SK-N-SH (cell line): ENCODE measurements around the gene FGF19.

ENCODE experiments used
- CTCF ChIP-seq: fragments of 200-600 bp; sonication (generic); IDR thresholded peaks from 2 replicates; pipeline ENCODE4 v1.6.1; 2017; ENCODE audit warnings: antibody characterized with exemption, mild to moderate bottlenecking, moderate library complexity
- FOXJ3 ChIP-seq: sonication (generic); formaldehyde crosslinking; IDR thresholded peaks from 2 replicates; pipeline ENCODE4 v1.5.1; 2020; ENCODE audit warnings: mild to moderate bottlenecking, missing genetic modification reagents
- NFIC ChIP-seq: IDR thresholded peaks from 2 replicates; pipeline ENCODE4 v1.4.0; 2012; ENCODE audit warnings: borderline replicate concordance
- POLR2AphosphoS5 ChIP-seq: IDR thresholded peaks from 2 replicates; pipeline ENCODE4 v1.6.1; 2012; ENCODE audit warnings: low read depth, low read length
- RFX5 ChIP-seq: IDR thresholded peaks from 2 replicates; pipeline ENCODE4 v1.6.1; 2012; ENCODE audit warnings: mild to moderate bottlenecking, improper control_type of control experiment, low read length
- TF ChIP-seq, protein P1 (sequence below): IDR thresholded peaks from 2 replicates; pipeline ENCODE4 v1.4.0; 2012; ENCODE audit warnings: low read depth

DNA sequence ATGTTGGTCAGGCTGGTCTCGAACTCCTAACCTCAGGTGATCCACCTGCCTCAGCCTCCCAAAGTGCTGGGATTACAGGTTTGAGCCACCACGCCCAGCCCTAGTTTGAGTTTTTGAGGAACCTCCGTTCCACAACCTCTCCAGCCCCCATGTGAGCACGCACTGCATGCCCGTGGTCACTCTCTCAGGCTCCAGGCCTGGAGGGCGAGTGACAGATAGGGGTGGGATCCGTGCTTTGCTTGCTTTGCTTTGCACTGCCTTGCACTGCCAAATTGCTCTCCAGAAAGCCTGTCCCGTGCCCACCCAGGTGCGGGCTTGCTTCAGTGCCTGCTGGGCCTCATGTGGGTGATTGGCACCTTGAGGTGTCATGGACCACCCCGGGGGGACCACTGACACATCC, 41.4 kb upstream of the FGF19 start:
- TF ChIP-seq CTCF: no peak
- TF ChIP-seq RFX5: no peak
- TF ChIP-seq POLR2AphosphoS5: no peak
- TF ChIP-seq, protein P1, sequence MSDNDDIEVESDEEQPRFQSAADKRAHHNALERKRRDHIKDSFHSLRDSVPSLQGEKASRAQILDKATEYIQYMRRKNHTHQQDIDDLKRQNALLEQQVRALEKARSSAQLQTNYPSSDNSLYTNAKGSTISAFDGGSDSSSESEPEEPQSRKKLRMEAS: no peak
- no peak for TF ChIP-seq FOXJ3 (CRISPR knock-in tag)
- TF ChIP-seq NFIC: no peak
